CD4-positive, alpha-beta T cell treated with Interleukin-17A for 1 hour (primary cell): ENCODE data around the gene PLA2G4B.

Source experiments
- DNase-seq: peaks from one replicate; pipeline ENCODE4 v3.0.0-alpha.2; 2020

The PLA2G4B gene

DNA sequence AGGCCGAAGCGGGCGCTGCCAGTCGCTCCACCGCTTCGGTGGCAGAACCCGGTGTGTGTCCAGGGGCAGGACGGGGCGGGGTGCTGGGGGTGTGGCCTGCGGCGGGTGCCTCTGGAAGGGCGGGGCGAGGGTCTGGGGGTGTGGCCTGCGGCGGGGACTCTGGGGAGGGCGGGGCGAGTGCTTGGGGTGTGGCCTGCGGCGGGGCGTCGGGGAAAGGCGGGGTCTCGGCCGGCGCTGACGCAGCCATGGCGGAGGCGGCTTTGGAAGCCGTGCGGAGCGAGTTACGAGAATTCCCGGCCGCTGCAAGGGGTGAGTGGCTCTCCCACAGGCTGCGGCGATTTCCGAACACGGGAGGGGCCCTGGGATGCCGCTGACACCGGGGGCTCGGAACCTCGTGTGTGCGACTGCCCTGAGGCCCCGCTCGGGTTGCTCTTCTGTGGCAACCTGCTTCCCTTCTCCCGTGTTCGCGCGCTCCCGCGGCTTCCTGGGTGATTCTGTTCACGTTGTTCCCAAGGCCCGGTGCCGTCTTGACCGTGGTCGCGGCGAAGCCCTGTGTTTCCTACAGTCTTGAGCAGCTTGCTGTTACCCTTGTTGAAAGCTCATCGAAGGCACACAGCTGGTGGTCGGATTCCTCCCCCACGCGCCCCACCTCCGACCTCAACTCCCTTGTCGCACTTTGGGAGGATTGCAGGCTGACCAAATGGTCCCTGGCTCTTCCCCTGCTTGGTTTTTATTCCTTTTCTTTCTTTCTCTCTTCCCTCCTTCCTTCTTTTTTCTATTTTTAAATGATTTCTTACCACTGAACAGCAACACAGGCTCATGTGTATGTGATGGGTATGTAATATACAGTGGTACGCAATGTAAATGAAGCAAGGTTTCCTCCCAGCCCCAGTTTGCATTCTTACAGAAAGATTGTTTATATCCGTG, 10.5 kb upstream of the PLA2G4B start, which contains the start of gene JMJD7:
Gene JMJD7 (plus strand): TSS at position 213 of the 927 bp plus-strand sequence. CDS start 33 bp downstream, at position 246.
- peak; percentile 93 for DNase-seq

DNA sequence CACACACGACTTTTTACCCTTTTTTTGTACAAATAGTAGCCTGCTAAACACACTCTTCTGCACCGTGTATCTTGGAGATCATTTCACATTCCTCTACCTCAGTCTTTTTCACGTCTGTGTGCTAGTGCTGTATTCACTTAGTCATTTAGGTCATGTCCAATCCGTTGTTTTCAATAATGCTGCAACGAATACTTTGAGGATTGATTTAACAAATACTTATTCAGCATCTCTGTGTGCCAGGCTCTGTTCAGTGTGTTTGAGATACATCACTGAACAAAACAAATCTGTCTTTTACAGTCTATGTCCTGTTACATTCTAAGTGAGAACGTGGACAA, 9.9 kb upstream of the PLA2G4B start:
- DNase-seq = no peak

DNA sequence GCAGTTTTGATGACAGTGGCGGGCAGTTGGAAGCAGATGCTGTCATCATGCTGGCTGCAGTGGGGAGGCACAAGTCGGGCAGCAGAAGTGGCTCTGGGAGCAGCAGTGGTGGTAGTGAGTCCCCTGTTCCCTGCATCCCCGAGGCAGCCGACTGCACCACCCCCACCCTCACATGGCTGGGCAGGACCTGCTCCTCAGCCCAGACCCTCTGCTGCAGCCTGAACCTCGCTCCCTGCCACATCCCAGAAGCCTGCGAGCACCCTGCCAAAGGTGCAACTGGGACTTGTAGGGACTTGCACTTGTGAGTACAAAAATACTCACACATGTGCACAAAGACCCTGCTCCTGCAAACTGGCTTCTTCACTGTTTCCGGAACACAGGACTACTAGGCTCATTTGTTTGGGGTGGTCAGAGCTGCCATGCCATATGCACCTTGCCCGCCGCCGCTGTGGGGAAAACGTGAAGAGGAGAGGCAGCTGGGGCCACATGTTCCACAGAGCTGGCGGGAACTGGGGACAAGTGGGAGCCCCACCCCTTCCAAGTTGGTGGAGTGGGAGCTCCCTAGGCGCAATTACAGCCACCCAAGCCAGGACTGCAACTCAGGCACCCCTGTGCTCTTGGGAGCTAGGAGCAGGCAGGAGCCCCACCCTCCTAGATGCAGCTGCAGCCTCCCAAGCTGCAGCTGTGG, 8.5 kb upstream of the PLA2G4B start:
- DNase-seq = no peak

DNA sequence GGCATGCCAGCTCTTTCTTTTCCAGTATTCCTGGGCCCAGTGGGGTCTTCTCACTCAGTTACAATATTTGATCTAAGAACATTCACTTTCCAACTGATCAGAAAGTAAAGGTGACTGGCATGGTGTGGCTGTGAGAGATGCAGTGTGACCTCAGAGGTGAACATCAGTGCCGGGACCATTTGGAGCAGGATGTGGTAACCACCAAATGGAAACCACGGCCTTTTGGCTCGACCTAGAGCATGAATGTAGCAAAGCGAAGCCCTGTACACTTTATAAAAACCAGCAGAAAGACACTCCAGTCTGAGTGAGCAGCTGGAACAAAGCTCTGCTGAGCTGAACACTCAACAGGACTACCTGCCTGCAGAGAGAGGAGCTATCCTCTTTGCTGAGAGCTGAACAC, 7.4 kb upstream of the PLA2G4B start:
- DNase-seq = peak; percentile 62

DNA sequence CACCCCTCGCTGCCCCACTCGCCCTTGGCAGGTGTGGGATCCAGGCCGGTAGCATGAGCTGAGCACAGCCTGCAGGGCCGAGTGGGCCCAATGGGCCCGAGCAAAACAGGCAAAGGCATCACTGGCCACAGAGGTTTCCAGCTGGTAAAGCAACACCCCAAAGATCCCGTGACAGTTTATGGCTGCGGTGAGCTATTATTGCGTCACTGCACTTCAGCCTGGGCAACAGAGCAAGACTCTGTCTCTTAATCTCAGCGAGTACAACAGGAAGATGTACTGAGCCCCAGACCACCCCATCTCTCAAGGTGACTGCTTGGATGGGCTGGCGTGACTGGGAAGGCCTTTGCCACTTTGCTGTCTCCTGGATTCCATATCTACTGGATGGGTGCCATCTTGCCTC, 6.4 kb upstream of the PLA2G4B start:
- no peak for DNase-seq

DNA sequence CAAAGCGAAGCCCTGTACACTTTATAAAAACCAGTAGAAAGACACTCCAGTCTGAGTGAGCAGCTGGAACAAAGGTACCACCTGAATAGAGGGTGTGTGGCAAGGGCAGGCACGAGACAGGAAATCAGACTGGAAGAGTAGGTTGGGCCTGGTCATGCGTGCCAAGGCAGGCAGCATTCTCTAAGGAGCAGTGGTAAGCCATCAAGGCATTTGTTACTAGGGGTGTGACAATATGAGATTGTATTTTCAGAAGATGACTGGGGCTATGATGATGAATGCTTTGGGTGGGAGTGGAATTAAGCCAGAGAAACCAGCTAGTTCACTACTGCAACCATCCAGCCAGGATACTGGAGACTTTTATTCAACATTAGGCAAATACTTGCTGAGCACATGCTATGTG, 5.8 kb upstream of the PLA2G4B start:
- no peak for DNase-seq

DNA sequence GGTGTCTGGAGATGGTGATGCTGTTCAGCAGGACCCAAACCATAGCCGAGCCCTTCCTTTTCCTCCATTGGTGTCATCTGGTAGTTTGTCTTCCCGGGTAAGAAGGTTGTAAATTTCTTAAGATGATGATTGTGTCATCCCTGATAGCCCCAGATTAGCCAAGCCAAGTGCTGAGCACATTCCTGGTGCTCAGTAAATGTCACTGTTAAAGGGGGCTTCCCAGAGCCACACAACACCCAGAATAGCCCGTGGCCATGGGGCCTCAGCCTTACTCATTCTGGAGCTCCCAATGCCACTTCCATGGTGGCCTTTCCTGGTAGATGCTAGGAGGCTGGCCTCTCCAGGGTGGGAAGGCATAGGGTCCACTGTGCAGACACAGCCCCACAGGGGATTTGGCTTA, 4.6 kb upstream of the PLA2G4B start:
- DNase-seq = no peak

DNA sequence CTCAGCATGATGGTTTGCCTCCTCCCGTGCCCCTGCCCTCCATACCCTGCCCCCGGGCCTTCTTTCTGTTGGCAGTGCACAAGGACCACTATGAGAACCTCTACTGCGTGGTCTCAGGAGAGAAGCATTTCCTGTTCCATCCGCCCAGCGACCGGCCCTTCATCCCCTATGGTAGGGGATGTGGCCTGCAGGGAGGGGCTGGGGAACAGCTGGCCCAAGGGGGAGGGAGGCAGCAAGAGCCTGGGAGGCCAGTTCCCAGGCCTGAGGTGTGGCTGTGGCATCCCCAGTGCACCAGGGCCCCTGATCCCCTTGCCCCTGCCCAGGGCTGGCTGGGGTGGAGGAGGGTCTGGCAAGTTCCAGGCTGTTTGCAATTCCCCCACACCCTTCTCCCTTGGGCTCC, 2.6 kb upstream of the PLA2G4B start:
- DNase-seq = no peak

DNA sequence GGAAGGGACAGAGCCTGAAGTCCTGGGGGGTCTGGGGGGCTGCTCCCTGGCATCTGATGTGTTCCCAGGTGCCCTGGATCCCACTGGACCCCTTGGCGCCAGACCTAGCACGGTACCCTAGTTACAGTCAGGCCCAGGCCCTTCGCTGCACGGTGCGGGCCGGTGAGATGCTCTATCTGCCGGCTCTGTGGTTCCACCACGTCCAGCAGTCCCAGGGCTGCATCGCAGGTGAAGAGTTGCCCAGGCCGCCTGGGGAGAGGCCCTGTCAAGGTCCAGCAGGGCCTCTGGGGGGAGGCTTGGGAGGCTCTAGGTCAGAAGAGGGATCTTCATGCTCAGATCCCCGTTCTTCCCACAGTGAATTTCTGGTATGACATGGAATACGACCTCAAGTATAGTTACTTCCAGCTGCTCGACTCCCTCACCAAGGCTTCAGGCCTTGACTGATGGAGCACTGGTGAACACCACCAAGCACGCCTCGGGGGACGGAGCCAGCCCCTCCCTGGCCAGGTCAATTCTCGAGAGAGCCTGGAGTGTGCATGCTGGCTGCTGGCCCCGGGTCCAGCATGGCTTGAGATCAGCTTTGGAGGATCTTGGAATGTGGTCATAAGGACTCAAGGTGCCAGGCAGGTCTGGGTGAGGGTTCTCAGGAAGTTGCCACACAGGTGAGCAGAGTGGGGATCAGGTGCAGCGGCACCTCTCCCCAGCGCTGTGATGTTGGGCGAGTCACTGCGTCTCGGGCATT, 1.8 kb upstream of the PLA2G4B start:
- no peak for DNase-seq

DNA sequence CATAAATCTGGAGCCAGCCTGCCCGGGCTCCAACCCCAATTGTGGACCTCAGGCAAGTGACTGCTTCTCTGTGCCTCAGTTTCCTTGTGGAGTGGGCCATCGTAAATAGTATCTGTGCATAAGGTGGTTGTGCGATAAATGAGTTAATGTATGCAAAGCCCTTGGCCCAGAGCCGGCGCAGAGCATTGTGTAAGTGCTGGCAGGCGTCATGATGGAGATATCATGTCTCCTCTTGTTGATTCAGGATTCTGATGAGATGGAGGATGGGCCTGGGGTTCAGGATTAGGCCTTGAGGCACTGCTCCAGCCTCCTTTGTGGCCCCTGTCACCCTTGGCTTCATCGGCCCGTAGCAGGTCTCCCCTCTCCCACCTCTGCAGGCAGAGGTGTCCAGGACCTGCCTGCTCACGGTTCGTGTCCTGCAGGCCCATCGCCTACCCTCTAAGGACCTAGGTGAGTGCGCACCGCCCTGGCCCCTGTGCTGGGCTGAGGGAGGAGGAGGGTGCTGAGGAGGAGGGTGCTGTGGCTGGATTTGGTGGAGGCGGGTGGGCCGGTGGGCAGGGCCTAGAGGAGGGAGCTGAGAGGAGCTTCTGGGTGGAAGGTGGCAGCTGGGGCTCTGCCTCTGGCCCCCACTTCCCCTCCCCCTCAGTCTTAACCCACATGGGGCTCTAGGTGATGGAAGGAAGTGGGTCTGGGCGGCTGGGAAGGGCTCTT, 1.3 kb downstream of the PLA2G4B start:
- DNase-seq = no peak

DNA sequence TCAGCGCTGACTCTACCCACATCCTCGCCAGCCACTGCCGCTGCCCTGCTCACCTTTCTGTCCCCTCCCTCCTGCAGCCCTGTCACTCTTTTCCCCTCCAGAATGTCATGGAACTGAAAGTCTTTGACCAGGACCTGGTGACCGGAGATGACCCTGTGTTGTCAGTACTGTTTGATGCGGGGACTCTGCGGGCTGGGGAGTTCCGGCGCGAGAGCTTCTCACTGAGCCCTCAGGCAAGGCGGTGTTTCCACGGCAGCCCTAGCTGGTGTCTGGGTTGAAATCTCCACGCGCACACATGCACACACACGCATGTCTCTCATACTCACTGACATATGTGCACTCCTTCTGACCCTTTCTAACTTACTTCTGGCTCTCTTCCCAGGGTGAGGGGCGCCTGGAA, 2.0 kb downstream of the PLA2G4B start:
- DNase-seq = no peak

DNA sequence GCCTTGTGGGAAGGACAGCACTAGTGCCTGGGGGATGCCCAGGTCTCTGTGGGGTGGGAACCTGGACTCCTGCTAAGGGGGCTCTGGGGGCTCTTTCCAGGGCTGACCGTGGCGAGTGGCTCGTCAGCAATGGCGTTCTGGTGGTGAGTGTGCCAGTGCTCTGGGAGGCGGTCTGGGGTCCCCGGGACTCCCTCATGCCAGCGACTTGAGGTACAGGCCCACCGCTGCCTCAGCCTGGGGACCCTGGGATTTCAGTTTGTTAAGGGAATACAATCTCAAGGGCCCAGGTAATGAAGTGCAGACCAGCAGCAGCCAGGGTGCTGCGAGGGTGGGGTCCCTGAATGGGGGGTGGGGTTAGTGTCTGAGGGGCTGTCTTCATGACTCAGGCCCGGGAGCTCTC, 2.5 kb downstream of the PLA2G4B start:
- no peak for DNase-seq

DNA sequence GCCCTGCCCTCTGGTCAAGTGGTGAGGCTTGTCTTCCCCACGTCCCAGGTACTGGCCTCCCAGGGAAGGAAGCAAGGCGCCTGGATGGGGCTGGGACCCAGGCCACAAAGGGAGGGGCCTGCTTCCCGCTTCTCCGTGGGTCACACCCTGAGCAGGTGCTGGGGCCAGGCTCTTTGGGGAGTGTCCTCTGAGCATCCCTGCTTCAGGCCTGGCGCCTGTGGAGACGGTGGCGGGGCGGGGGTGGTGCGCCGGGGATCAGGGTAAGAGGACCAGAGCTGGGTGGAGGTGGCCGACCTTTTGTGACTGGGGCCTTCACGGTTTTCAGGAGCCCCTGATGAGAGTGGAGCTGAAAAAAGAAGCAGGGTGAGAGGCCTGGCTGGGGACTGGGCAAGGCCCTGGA, 3.6 kb downstream of the PLA2G4B start:
- DNase-seq = no peak

DNA sequence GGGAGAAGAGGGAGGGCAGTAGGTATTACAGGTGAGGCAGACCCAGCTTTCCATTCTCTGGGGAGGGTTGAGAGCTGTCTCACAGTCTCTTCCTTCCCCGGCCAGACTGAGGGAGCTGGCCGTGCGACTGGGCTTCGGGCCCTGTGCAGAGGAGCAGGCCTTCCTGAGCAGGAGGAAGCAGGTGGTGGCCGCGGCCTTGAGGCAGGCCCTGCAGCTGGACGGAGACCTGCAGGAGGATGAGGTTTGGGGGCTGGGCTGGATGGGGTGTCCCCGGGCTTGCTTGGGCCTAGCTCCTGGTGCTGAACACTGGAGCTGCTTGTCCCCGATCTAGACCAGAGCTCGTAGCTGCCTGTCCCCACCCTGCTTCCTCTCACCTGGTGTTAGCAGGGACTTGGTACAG, 4.9 kb downstream of the PLA2G4B start:
- no peak for DNase-seq

DNA sequence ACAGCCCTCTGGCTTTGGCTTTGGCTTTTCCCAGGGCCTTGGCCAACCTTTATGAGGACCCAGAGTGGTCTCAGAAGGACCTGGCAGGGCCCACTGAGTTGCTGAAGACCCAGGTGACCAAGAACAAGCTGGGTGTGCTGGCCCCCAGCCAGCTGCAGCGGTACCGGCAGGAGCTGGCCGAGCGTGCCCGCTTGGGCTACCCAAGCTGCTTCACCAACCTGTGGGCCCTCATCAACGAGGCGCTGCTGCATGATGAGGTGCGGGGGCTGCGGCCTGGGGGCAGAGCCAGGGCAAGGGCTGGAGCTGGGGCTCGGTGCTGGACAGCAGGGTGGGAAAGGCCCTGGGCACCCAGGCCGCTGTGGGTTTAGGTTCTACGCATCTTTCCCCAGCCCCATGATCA, 6.2 kb downstream of the PLA2G4B start:
- DNase-seq = no peak

DNA sequence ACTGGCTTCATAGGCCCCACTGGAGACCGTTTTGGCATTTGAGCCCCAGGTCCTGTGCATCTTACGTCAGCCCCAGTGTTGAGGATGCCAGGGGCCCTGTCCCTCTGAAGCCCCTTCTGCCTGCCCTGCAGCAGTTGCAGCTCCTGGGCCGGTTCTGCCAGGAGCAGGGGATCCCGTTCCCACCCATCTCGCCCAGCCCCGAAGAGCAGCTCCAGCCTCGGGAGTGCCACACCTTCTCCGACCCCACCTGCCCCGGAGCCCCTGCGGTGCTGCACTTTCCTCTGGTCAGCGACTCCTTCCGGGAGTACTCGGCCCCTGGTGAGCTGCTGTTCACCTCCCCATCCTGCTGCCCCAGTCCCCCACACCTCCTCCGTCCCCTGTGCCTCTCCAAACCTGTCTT, 8.6 kb downstream of the PLA2G4B start:
- no peak for DNase-seq

DNA sequence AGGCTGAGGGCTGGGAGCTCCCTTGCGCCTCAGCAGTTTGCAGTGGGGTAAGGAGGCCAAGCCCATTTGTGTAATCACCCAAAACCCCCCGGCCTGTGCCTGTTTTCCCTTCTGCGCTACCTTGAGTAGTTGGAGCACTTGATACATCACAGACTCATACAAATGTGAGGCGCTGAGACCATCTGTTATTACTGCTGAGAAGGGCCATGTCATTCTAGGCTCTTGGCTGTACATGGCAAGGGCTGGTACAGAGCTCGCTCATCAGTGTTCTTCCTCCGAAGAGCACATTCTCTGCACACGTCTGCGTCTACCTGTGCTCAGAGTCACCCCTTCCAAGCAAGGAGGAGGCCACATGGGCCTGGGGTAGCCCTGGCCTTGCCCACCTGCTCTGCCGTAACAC, 9.3 kb downstream of the PLA2G4B start:
- no peak for DNase-seq

DNA sequence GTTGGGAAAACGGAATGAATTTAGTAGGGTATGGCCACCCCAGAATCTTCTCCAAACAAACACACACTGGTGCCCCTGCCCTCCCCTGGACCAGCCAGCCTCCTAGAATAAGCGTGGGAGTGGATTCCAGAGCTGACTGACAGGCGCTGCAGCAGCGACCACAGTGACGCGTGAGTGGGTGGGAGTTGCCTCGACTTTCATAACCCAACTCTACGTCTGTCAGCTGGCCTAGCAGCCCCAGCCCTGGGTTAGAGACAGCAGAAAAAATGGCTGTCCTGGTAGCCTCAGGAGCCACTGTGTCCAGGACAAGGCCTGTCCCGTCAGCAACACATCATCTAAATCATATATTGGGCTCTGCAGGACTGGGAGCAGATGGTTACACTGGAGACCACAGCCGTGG, 10.0 kb downstream of the PLA2G4B start:
- DNase-seq = no peak

DNA sequence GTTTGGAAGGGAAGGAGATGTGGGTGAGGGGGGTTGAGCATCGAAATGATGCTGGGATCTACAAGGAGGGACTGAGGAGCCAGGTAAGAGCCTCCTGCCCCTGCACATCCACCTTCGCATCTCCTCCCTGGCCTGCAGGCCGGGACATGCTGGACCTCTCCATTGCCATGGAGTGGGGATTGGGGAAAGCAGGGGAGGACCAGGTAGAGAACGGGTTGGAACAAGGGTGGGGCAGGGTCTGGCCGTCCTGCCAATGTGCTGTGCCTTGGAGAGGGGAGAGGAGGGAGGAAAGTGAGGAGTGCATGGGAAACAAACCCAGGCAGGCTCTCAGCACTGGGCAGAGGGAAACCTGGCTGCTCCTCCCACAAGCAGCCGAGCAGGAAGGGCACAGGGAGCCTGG, 10.6 kb downstream of the PLA2G4B start:
- no peak for DNase-seq

DNA sequence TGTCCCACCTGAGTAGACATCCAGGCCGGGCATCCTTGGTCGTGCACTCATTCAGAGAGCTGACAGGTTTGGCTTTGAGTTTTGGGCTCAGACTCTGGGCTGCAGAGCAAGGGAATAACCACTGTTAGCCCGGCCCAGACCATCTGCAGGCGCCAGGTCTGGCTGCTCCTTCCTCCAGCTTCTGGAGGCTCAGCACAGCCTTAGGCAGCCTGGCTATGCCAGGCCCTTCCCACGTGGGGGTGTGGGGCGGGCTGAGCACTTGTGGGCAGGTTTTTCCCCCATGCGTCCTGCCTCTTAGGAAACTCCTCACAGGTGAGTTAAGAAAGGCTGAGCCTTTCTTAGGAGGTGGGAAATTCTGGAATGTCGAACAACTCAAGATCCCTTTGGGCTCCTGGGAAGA, 11.2 kb downstream of the PLA2G4B start:
- no peak for DNase-seq

DNA sequence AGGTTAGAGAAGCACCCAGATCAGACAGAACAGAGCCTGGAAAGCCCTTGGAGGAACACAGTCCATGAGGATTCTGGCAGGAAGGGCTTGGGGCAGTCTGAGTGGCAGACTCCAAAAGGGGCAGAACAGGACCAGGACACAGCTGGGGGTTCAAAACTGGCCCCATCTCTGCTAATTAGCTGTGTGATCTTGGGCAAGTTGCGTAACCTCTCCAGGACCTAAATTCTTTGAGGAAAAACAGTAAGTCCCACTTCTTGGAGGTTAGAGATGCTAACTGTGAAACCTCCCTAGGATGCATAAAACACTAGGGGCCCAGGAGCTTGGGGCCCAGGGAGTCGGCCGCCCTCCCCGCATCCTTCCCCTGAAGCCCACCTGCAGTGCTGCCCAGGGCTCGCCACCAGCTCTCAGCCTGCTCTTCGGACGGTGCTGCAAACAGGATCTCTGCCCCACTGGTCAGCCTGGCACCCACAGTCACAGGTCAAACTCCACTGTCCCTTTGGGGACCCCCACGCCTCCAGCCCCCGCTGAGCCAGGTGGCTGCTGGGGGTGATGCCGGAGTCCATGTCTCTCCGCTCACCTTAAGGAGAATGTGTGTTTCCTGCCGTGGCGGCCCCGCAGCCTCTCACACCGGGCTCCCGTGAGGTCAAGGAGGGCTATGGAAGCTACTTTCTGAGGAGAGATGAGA, 12.0 kb downstream of the PLA2G4B start:
- no peak for DNase-seq

DNA sequence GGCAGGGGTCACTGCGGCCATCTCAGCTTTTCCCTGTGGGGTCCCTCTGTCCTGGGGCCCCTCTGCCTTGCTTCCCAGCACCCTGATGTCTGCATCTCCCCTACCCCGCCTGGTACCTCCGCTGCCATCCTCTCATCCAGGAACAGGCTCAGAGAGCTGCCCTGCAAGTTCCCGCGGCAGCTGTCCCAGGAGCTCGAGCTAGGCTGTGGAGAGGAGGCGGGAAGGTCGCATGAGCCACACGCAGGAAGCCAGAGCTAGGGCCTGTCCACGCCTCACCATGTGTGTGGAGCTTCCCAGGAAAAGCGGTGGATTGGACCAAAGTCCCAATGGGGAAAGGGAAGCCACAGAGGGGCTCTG, 12.5 kb downstream of the PLA2G4B start:
- DNase-seq = no peak
